Bronchial epithelial cell (primary cell): Measurements from ENCODE around the gene NOTO. TPM values are rescaled to one million over a fixed set of nuclear protein-coding genes. Genes with fewer than 3 reads are reported as not detected.

ENCODE experiments used
- DNase-seq: peaks from one replicate; pipeline ENCODE4 v3.0.0-alpha.2; 2010; ENCODE audit warnings: low read depth
- FAIRE-seq: peaks from 2 replicates; lab custom pipeline; 2011; peaks lifted over from hg19 to GRCh38; lab: Jason Lieb, UNC
- H3K27me3 ChIP-seq: 2 replicates; pipeline ENCODE4 v1.5.1; 2011; ENCODE audit warnings: low read length; ENCODE audit not compliant: control insufficient read depth, insufficient read depth
- H3K36me3 ChIP-seq: 2 replicates; pipeline ENCODE4 v1.5.1; 2011; ENCODE audit warnings: low read length; ENCODE audit not compliant: control insufficient read depth, insufficient read depth
- H3K4me3 ChIP-seq: 2 replicates; pipeline ENCODE4 v1.5.1; 2011; ENCODE audit warnings: mild to moderate bottlenecking, low read depth, low read length, control low read depth
- total RNA-seq: library from RNA; depleted of rRNA; stranded (reverse); fragments of >200 nt; gene quantifications from 2 replicates; pipeline ENCODE4 v1.2.1, GENCODE V29; 2014
- TF ChIP-seq, protein P1 (sequence below): IDR thresholded peaks from 2 replicates; pipeline ENCODE4 v1.5.1; 2011; ENCODE audit warnings: mild to moderate bottlenecking, moderate library complexity, low read length, control low read depth, inconsistent platforms; ENCODE audit not compliant: insufficient read depth, severe bottlenecking

NOTO gene
- total RNA-seq, 1 donor from 2014 or later, result not detected

DNA sequence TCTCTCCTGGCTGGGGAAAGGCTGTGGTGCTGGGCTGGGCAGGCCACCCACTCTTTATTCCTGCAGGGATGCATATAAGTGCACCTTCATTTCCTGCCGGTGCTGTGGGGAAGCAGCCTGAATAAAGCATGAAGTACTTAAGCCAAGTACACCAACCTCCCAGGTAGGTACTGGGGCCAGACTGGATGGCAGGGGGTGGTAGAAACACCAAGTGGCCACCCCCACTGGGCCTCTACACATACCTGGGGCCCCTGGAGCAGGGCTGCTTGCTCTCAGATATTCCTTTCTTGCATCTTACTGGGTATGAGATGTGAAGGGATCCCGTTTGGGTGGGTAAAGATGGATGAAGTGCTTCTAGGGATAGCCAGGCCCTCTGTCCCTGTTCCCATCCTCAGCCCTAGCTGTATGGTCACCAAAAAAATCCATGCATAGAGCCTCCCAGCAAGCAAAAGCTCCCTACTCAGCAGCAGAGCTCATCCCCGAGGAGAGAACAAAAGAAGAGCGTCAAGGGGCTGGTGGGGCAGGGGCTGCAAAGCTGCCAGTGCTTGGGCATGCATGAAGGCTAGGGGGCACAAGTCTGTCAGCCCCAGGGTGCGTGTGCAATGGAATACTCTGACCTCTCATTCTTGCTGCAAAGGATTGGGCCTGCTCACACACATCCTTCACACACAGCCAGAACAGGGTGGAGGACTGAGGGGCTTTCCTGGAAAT lies 53.7 kb downstream of the NOTO start:
- DNase-seq, result no peak
- FAIRE-seq, result no peak
- peaks cover 12% of the 10 kb centered on the region for H3K36me3 ChIP-seq
- TF ChIP-seq, protein P1, sequence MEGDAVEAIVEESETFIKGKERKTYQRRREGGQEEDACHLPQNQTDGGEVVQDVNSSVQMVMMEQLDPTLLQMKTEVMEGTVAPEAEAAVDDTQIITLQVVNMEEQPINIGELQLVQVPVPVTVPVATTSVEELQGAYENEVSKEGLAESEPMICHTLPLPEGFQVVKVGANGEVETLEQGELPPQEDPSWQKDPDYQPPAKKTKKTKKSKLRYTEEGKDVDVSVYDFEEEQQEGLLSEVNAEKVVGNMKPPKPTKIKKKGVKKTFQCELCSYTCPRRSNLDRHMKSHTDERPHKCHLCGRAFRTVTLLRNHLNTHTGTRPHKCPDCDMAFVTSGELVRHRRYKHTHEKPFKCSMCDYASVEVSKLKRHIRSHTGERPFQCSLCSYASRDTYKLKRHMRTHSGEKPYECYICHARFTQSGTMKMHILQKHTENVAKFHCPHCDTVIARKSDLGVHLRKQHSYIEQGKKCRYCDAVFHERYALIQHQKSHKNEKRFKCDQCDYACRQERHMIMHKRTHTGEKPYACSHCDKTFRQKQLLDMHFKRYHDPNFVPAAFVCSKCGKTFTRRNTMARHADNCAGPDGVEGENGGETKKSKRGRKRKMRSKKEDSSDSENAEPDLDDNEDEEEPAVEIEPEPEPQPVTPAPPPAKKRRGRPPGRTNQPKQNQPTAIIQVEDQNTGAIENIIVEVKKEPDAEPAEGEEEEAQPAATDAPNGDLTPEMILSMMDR, result no peak
- no peak overlapping the region for H3K4me3 ChIP-seq
- H3K27me3 ChIP-seq, result no peaks in the 10 kb centered on the region

DNA sequence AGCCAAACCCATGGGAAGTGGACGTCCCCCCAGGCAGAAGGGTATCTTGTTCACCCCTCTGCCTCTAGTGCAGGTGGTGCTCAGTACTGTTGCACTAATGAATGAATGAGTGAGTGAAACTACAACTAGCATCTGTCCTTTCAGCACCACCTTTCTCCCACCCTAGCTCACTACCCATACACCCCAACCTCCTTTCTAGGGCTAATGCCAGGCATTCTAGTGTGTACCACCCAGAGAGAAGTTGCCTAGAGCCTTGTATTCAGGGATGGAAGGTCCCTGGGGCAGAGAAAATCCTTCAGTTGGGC lies 54.2 kb downstream of the NOTO start:
- DNase-seq (no peak), FAIRE-seq (no peak)
- peaks cover 11% of the 10 kb centered on the region for H3K36me3 ChIP-seq
- no peaks in the 10 kb centered on the region for H3K27me3 ChIP-seq
- no peak overlapping the region for H3K4me3 ChIP-seq
- TF ChIP-seq, protein P1, result no peak

DNA sequence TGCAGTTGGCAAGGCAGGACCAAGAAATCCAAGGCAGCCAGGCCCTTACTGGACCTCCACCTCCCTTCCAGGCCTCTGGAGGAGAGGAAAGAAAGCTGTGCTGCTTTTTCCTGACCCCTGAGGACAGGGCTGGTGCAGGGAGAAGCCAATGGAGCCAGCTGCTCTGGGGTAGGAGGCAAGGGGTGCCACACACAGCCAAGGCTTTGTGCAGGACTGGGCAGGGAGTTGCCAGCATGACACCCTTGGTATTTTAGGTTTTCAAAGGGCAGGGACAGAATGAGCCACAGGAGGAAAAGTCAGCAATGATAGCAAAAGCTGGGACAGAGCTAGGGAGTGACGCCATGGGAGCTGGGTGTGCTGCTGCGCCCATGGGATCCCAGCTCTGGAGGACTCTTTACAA lies 54.6 kb downstream of the NOTO start:
- no peak for DNase-seq
- TF ChIP-seq, protein P1, result no peak
- FAIRE-seq, result no peak

DNA sequence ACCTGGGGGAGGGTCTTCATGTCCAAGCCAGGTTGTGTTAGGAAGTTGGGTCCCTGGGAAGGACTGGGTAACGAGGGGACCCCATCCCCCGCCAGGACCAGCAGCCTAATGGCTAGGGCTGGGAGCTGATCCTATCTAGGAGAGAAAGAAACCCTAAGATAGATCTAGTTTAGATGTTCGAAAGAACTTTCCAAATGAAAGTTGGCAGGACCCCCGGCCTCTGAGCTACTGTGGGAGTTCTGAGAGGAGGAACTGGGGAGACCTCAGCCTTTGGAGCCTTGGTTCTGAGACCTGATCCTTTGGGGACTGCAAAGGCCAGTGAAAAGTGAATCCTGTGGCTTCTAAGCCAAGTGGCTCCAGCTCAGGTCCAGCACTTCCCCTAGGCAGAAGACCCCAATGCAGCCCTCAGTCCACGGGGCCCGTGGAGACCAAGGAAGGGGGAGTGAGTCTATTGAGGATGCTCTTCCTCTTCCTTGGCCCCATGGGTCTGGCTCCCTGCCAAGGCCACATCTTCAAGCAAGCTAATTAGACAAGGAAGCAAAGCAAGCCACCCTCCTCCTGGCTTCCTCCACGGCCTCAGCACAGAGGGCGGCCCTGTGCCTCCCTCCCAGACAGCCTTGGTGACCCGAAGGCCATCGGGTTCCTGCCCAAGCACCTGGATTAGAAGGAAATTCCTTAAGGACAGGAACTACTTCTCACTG lies 55.2 kb downstream of the NOTO start:
- TF ChIP-seq, protein P1, result no peak
- DNase-seq (no peak), FAIRE-seq (no peak)
- H3K36me3 ChIP-seq, result peaks cover 7% of the 10 kb centered on the region
- H3K27me3 ChIP-seq, result no peaks in the 10 kb centered on the region
- H3K4me3 ChIP-seq, result no peak overlapping the region

More for the DNA sequence above, 54.6 kb downstream of the NOTO start:
- no peaks in the 10 kb centered on the region for H3K27me3 ChIP-seq
- H3K4me3 ChIP-seq, result no peak overlapping the region
- peaks cover 8% of the 10 kb centered on the region for H3K36me3 ChIP-seq

DNA sequence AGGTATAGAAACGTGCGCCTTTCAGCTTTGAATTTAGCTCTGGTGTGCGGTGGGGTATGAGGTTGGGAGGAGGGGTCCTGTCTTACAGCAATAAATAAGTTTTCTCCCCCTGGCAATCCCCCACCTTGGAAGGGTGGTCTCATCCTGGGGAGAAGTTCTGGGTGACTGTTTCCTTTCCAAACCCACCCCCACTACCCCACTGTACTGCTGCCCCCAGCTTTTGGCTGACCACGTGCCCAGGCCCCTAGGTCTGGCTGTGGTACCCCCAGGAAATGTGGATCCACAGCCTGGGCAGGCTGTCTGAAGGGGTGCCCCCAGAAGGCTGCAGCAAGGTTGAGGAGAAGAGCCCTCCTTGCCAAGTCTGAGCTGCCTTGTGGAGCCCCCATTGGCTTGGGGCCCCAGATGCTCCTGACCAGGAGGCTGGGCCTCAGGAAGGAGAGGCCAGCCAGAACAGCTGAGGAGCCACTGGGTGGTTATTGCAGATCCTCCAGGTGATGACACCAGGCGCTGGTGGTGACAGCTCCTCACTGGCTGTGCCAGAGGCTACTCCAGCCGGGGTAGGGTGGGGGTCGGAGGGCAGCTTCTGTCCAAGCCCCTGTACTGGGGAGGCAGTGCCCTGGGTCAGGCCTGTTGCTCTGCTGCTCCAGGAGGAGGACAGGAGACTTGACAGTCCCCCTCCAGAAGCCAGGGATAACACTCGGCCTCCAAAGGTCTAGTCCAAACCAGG lies 56.0 kb downstream of the NOTO start:
- TF ChIP-seq, protein P1, result no peak
- DNase-seq (no peak), FAIRE-seq (no peak)
- H3K36me3 ChIP-seq, result peaks cover 1% of the 10 kb centered on the region
- H3K27me3 ChIP-seq, result no peaks in the 10 kb centered on the region
- no peak overlapping the region for H3K4me3 ChIP-seq
